GM12865 (cell line): Measurements from ENCODE around the gene AGAP2.

Source experiments
- DNase-seq: peaks from one replicate; pipeline ENCODE4 v3.0.0; 2010; ENCODE audit warnings: low read depth
- H3K4me3 ChIP-seq: 2 replicates; pipeline ENCODE4 v1.5.1; 2011; ENCODE audit warnings: mild to moderate bottlenecking, low read depth, low read length, control low read depth
- CTCF ChIP-seq: IDR thresholded peaks from 2 replicates; pipeline ENCODE4 v1.5.1; 2011; ENCODE audit warnings: low read length, control low read depth, low read depth, inconsistent platforms; ENCODE audit not compliant: insufficient read depth; ENCODE audit errors: missing control alignments

The AGAP2 gene

GRCh38 chr12:57720606-57721595 lies 17.6 kb downstream of the AGAP2 start:
- TF ChIP-seq CTCF, result no peak
- DNase-seq, result no peak

GRCh38 chr12:57719777-57720605 lies 18.6 kb downstream of the AGAP2 start:
- no peak overlapping the region for H3K4me3 ChIP-seq
- TF ChIP-seq CTCF, result no peak
- no peak for DNase-seq

More at GRCh38 chr12:57720606-57721595, 17.6 kb downstream of the AGAP2 start:
- no peak overlapping the region for H3K4me3 ChIP-seq

GRCh38 chr12:57718641-57719528 lies 19.7 kb downstream of the AGAP2 start:
- TF ChIP-seq CTCF, result no peak
- DNase-seq, result no peak
- H3K4me3 ChIP-seq, result no peak overlapping the region

GRCh38 chr12:57717846-57718640 lies 20.5 kb downstream of the AGAP2 start:
- TF ChIP-seq CTCF, result no peak
- DNase-seq, result no peak
- no peak overlapping the region for H3K4me3 ChIP-seq

- no peak for DNase-seq
- H3K4me3 ChIP-seq, result no peak overlapping the region
- no peak for TF ChIP-seq CTCF
Measured at GRCh38 chr12:57717131-57717530, 21.4 kb downstream of the AGAP2 start.
